ENCODE measurements around the gene IFT52. TPM values are rescaled to one million over a fixed set of nuclear protein-coding genes. Genes with fewer than 3 reads are reported as not detected.
"Not testable (repeated sequence)": the region's sequence is repeated elsewhere in the genome, so short reads cannot be mapped to it uniquely, and the experiment has no call there.

Gene IFT52
- polyA plus RNA-seq, 1 donor from 2014 or later, result 31.3 TPM

- Mint-ChIP-seq H3K4me3 (no peak overlapping the region), H3K27me3 (peaks cover 2% of the 10 kb centered on the region), H3K36me3 (no peaks in the 10 kb centered on the region), H3K4me1 (no peaks in the 10 kb centered on the region), H3K27ac (no peak overlapping the region), H3K9me3 (no peaks in the 10 kb centered on the region)
Measured at GRCh38 chr20:43579861-43580793, 10.6 kb upstream of the IFT52 start.

GRCh38 chr20:43583133-43583864 is 7.4 kb upstream of the IFT52 start:
- H3K36me3 Mint-ChIP-seq, result no peaks in the 10 kb centered on the region
- no peaks in the 10 kb centered on the region for H3K4me1 Mint-ChIP-seq
- H3K4me3 Mint-ChIP-seq, result no peak overlapping the region
- no peaks in the 10 kb centered on the region for H3K9me3 Mint-ChIP-seq
- peaks cover 2% of the 10 kb centered on the region for H3K27me3 Mint-ChIP-seq
- no peak overlapping the region for H3K27ac Mint-ChIP-seq

GRCh38 chr20:43583982-43584432 is 6.7 kb upstream of the IFT52 start:
- Mint-ChIP-seq H3K9me3 (no peaks in the 10 kb centered on the region), H3K27ac (no peak overlapping the region)

GRCh38 chr20:43584448-43585136 is 6.1 kb upstream of the IFT52 start:
- no peaks in the 10 kb centered on the region for H3K36me3 Mint-ChIP-seq
- H3K27me3 Mint-ChIP-seq, result no peaks in the 10 kb centered on the region
- H3K27ac Mint-ChIP-seq, result no peak overlapping the region
- no peaks in the 10 kb centered on the region for H3K4me1 Mint-ChIP-seq
- no peaks in the 10 kb centered on the region for H3K9me3 Mint-ChIP-seq
- peak overlapping the region in 2 of 4 donors; percentile 6 to 47 for H3K4me3 Mint-ChIP-seq

More at GRCh38 chr20:43583982-43584432, 6.7 kb upstream of the IFT52 start:
- Mint-ChIP-seq H3K36me3 (no peaks in the 10 kb centered on the region), H3K4me1 (no peaks in the 10 kb centered on the region), H3K4me3 (no peak overlapping the region), H3K27me3 (peaks cover 2% of the 10 kb centered on the region)

GRCh38 chr20:43586641-43587040 is 4.1 kb upstream of the IFT52 start:
- H3K4me3 Mint-ChIP-seq, result peak overlapping the region in 1 of 4 donors; percentile 49
- H3K27ac Mint-ChIP-seq, result peak overlapping the region in 1 of 3 donors; percentile 49
- no peaks in the 10 kb centered on the region for H3K9me3 Mint-ChIP-seq
- H3K36me3 Mint-ChIP-seq, result no peaks in the 10 kb centered on the region
- no peaks in the 10 kb centered on the region for H3K27me3 Mint-ChIP-seq
- H3K4me1 Mint-ChIP-seq, result peaks cover 10 to 17% (median 11%) of the 10 kb centered on the region in 3 donors

GRCh38 chr20:43588526-43588925 is 2.2 kb upstream of the IFT52 start:
- H3K27ac Mint-ChIP-seq, H3K27me3 Mint-ChIP-seq, H3K9me3 Mint-ChIP-seq, H3K36me3 Mint-ChIP-seq: not testable (repeated sequence)
- H3K4me3 Mint-ChIP-seq, result peak overlapping the region in 1 of 4 donors; percentile 53
- H3K4me1 Mint-ChIP-seq, result peaks cover 10 to 17% (median 11%) of the 10 kb centered on the region in 3 donors

- Mint-ChIP-seq H3K4me3 (peak overlapping the region; percentile 85 to 99 (median 94)), H3K4me1 (peaks cover 10 to 17% (median 11%) of the 10 kb centered on the region in 3 donors), H3K9me3 (no peaks in the 10 kb centered on the region), H3K36me3 (peaks cover 6% of the 10 kb centered on the region), H3K27ac (peak overlapping the region in 2 of 3 donors; percentile 73 to 99), H3K27me3 (no peaks in the 10 kb centered on the region)
Measured at GRCh38 chr20:43590036-43590391, 723 bp upstream of the IFT52 start.

GRCh38 chr20:43601960-43602359 is 11.2 kb downstream of the IFT52 start:
- not testable (repeated sequence) for H3K27ac Mint-ChIP-seq, H3K9me3 Mint-ChIP-seq, H3K4me1 Mint-ChIP-seq, H3K27me3 Mint-ChIP-seq, H3K4me3 Mint-ChIP-seq, H3K36me3 Mint-ChIP-seq

GRCh38 chr20:43603124-43603523 is 12.4 kb downstream of the IFT52 start:
- H3K9me3 Mint-ChIP-seq, result no peaks in the 10 kb centered on the region
- H3K4me1 Mint-ChIP-seq, result peaks cover 0 to 2% (median under 1%) of the 10 kb centered on the region in 3 donors
- H3K4me3 Mint-ChIP-seq, result no peak overlapping the region
- H3K27ac Mint-ChIP-seq, result no peak overlapping the region
- no peaks in the 10 kb centered on the region for H3K27me3 Mint-ChIP-seq
- peaks cover 5% of the 10 kb centered on the region for H3K36me3 Mint-ChIP-seq

GRCh38 chr20:43605715-43606114 is 15.0 kb downstream of the IFT52 start:
- no peaks in the 10 kb centered on the region for H3K4me1 Mint-ChIP-seq
- no peaks in the 10 kb centered on the region for H3K9me3 Mint-ChIP-seq
- H3K4me3 Mint-ChIP-seq, result no peak overlapping the region
- H3K27ac Mint-ChIP-seq, result no peak overlapping the region
- H3K27me3 Mint-ChIP-seq, result no peaks in the 10 kb centered on the region
- no peaks in the 10 kb centered on the region for H3K36me3 Mint-ChIP-seq

- H3K27ac Mint-ChIP-seq, H3K9me3 Mint-ChIP-seq, H3K27me3 Mint-ChIP-seq, H3K36me3 Mint-ChIP-seq, H3K4me1 Mint-ChIP-seq, H3K4me3 Mint-ChIP-seq: not testable (repeated sequence)
Measured at GRCh38 chr20:43607278-43607677, 16.5 kb downstream of the IFT52 start.

GRCh38 chr20:43631598-43631997 is 40.9 kb downstream of the IFT52 start:
- H3K4me3 Mint-ChIP-seq, result no peak overlapping the region
- H3K36me3 Mint-ChIP-seq, result peaks cover 17% of the 10 kb centered on the region
- no peaks in the 10 kb centered on the region for H3K27me3 Mint-ChIP-seq
- no peak overlapping the region for H3K27ac Mint-ChIP-seq
- no peaks in the 10 kb centered on the region for H3K4me1 Mint-ChIP-seq
- H3K9me3 Mint-ChIP-seq, result no peaks in the 10 kb centered on the region

GRCh38 chr20:43636429-43636828 is 45.7 kb downstream of the IFT52 start:
- Mint-ChIP-seq H3K4me3 (no peak overlapping the region), H3K27me3 (no peaks in the 10 kb centered on the region), H3K9me3 (no peaks in the 10 kb centered on the region), H3K36me3 (peaks cover 13% of the 10 kb centered on the region), H3K4me1 (no peaks in the 10 kb centered on the region), H3K27ac (no peak overlapping the region)

GRCh38 chr20:43642548-43642947 is 51.8 kb downstream of the IFT52 start:
- H3K9me3 Mint-ChIP-seq, result no peaks in the 10 kb centered on the region
- no peaks in the 10 kb centered on the region for H3K4me1 Mint-ChIP-seq
- no peaks in the 10 kb centered on the region for H3K27me3 Mint-ChIP-seq
- no peak overlapping the region for H3K27ac Mint-ChIP-seq
- H3K4me3 Mint-ChIP-seq, result no peak overlapping the region
- H3K36me3 Mint-ChIP-seq, result peaks cover 7% of the 10 kb centered on the region

GRCh38 chr20:43650997-43651525 is 60.3 kb downstream of the IFT52 start:
- Mint-ChIP-seq H3K4me3 (no peak overlapping the region), H3K27me3 (no peaks in the 10 kb centered on the region), H3K27ac (no peak overlapping the region), H3K36me3 (peaks cover 2% of the 10 kb centered on the region), H3K9me3 (no peaks in the 10 kb centered on the region), H3K4me1 (peaks cover 3 to 6% (median 5%) of the 10 kb centered on the region in 3 donors)
